MCF 10A (cell line): Measurements from ENCODE around the gene ETNPPL. TPM values are rescaled to one million over a fixed set of nuclear protein-coding genes. Genes with fewer than 3 reads are reported as not detected.

ENCODE experiments used
- BruUV-seq: library from RNA; stranded (reverse); fragments of 400-500 nt; replicated peaks from 2 replicates; lab custom pipeline; 2021; lab: Mats Ljungman, UMichigan
- CTCF ChIA-PET: fragments of 300-600 bp; sonication (Branson Sonifier 250); formaldehyde crosslinking; extraction: SDS; loops from one replicate; lab custom pipeline; 2021; ENCODE audit warnings: antibody characterized with exemption, inconsistent platforms; lab: Yijun Ruan, JAX
- POLR2A ChIA-PET: fragments of 300-600, 350-650 bp; sonication (Branson Sonifier 250); formaldehyde crosslinking; extraction: SDS; loops from one replicate; lab custom pipeline; 2020; ENCODE audit warnings: antibody characterized with exemption, inconsistent platforms; lab: Yijun Ruan, JAX
- DNase-seq: peaks from one replicate; pipeline ENCODE4 v3.0.0-alpha.2; 2018; ENCODE audit not compliant: unreplicated experiment
- H3K27ac Mint-ChIP-seq: one replicate; pipeline ENCODE4 v1.8.0; 2022; ENCODE audit warnings: mild to moderate bottlenecking, low read depth, mixed read lengths; ENCODE audit not compliant: unreplicated experiment
- H3K27me3 Mint-ChIP-seq: one replicate; pipeline ENCODE4 v1.8.0; 2022; ENCODE audit warnings: mixed read lengths; ENCODE audit not compliant: insufficient read depth, unreplicated experiment
- H3K36me3 Mint-ChIP-seq: one replicate; pipeline ENCODE4 v1.8.0; 2022; ENCODE audit warnings: mild to moderate bottlenecking, moderate library complexity, mixed read lengths; ENCODE audit not compliant: insufficient read depth, unreplicated experiment
- H3K4me1 Mint-ChIP-seq: one replicate; pipeline ENCODE4 v1.8.0; 2022; ENCODE audit warnings: mixed read lengths; ENCODE audit not compliant: insufficient read depth, unreplicated experiment
- H3K4me3 Mint-ChIP-seq: one replicate; pipeline ENCODE4 v1.8.0; 2022; ENCODE audit warnings: mild to moderate bottlenecking, moderate library complexity, mixed read lengths; ENCODE audit not compliant: unreplicated experiment
- H3K9me3 Mint-ChIP-seq: one replicate; pipeline ENCODE4 v1.8.0; 2022; ENCODE audit warnings: mixed read lengths; ENCODE audit not compliant: unreplicated experiment
- intact Hi-C: fragments of 100-400 bp; cut with micrococcal nuclease; formaldehyde crosslinking; loops from 2 replicates; pipeline ENCODE4 v1.14.1; 2022
- total RNA-seq: library from RNA; stranded (reverse); gene quantifications from 2 replicates; pipeline ENCODE4 v1.2.3, GENCODE V29; 2022
- TF ChIP-seq, protein P1 (sequence below): fragments of 200-600 bp; IDR thresholded peaks from one replicate; pipeline ENCODE4 v1.8.0; 2022; ENCODE audit warnings: antibody characterized with exemption, mild to moderate bottlenecking; ENCODE audit not compliant: unreplicated experiment

The ETNPPL gene
- total RNA-seq, 1 experiment from 2014 or later = not detected

DNA sequence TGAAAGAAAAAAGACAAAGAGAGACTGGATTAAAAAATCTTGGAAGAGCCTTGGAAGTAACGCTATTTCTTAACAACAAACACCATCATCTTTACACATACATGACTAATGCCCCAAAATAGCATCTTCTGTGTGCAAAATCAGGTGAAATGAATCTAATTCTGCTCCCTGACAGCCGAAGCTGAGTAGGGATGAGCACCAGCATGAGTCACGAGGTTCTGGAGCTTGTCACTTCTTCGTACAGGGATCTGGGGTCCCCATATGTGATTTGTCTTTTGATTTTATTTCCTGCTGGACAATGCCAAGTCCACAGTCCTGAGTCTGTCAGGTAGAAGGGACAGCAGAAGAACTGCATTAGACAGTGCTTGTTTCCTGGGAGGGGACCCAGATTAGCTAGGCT, 56.6 kb downstream of the ETNPPL start:
- H3K36me3 Mint-ChIP-seq = no peaks in the 10 kb centered on the region
- no TSS peak for BruUV-seq
- H3K4me3 Mint-ChIP-seq = no peak overlapping the region
- DNase-seq = no peak
- no peaks in the 10 kb centered on the region for H3K4me1 Mint-ChIP-seq
- ChIA-PET CTCF (interaction anchor here (0.6 to 1.2 kb wide), 3 partner anchors 12 to 837 kb away, joined by 3 read pairs; no protein-coding TSS in a partner anchor), POLR2A (no interaction called here)
- intact Hi-C loops = no loop called here
- H3K27ac Mint-ChIP-seq = no peak overlapping the region
- TF ChIP-seq, protein P1, sequence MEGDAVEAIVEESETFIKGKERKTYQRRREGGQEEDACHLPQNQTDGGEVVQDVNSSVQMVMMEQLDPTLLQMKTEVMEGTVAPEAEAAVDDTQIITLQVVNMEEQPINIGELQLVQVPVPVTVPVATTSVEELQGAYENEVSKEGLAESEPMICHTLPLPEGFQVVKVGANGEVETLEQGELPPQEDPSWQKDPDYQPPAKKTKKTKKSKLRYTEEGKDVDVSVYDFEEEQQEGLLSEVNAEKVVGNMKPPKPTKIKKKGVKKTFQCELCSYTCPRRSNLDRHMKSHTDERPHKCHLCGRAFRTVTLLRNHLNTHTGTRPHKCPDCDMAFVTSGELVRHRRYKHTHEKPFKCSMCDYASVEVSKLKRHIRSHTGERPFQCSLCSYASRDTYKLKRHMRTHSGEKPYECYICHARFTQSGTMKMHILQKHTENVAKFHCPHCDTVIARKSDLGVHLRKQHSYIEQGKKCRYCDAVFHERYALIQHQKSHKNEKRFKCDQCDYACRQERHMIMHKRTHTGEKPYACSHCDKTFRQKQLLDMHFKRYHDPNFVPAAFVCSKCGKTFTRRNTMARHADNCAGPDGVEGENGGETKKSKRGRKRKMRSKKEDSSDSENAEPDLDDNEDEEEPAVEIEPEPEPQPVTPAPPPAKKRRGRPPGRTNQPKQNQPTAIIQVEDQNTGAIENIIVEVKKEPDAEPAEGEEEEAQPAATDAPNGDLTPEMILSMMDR = no peak
- H3K9me3 Mint-ChIP-seq = no peaks in the 10 kb centered on the region
- no peaks in the 10 kb centered on the region for H3K27me3 Mint-ChIP-seq

DNA sequence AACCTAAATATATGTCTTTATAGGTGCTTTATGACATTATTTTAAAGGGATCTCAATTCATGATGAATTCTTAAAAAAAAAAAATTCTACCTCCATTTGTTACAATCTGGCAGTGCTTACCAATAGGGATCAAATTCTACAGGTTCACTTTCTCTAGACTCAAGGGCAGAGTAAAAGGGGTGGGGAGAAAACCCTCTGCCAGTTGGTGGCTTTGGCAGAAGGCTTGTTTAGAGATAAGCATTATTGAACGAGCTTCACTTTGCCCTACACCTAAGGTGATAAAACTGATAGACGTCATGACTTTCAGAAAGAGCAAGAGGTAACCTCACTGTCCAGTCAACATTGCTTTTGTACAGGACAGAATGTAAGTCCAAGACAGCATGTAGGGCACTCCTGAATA, 58.9 kb downstream of the ETNPPL start:
- TF ChIP-seq, protein P1 = no peak
- H3K27ac Mint-ChIP-seq = no peak overlapping the region
- ChIA-PET CTCF (no interaction called here), POLR2A (no interaction called here)
- H3K27me3 Mint-ChIP-seq = no peaks in the 10 kb centered on the region
- no peaks in the 10 kb centered on the region for H3K36me3 Mint-ChIP-seq
- intact Hi-C loops = no loop called here
- no peak overlapping the region for H3K4me3 Mint-ChIP-seq
- no TSS peak for BruUV-seq
- DNase-seq = no peak
- no peaks in the 10 kb centered on the region for H3K9me3 Mint-ChIP-seq
- H3K4me1 Mint-ChIP-seq = no peaks in the 10 kb centered on the region

DNA sequence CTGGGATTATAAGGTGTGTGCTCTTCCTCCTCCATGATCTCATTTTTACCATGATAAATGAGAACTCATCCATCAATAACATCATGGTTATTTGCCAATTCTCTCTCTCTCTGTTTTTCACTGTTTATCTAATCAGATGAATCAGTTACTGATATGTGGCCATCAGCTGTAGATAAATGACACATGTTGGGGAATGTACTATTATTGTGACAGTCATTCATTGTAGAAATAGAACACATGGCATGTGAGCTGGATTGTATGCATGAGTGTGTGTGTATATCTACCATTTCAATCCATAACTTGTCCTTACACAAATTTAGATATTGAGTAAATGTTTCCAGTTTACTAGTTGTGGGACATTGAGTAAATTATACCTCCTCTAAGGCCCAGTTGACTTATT, 59.5 kb downstream of the ETNPPL start:
- no TSS peak for BruUV-seq
- TF ChIP-seq, protein P1 = no peak
- no peak overlapping the region for H3K4me3 Mint-ChIP-seq
- H3K36me3 Mint-ChIP-seq = no peaks in the 10 kb centered on the region
- no peak for DNase-seq
- no peaks in the 10 kb centered on the region for H3K4me1 Mint-ChIP-seq
- intact Hi-C loops = no loop called here
- no peak overlapping the region for H3K27ac Mint-ChIP-seq
- ChIA-PET POLR2A (interaction anchor here (0.6 kb wide), 1 partner anchor 997 kb away, joined by 3 read pairs; no protein-coding TSS in a partner anchor), CTCF (no interaction called here)
- no peaks in the 10 kb centered on the region for H3K27me3 Mint-ChIP-seq
- H3K9me3 Mint-ChIP-seq = no peaks in the 10 kb centered on the region

DNA sequence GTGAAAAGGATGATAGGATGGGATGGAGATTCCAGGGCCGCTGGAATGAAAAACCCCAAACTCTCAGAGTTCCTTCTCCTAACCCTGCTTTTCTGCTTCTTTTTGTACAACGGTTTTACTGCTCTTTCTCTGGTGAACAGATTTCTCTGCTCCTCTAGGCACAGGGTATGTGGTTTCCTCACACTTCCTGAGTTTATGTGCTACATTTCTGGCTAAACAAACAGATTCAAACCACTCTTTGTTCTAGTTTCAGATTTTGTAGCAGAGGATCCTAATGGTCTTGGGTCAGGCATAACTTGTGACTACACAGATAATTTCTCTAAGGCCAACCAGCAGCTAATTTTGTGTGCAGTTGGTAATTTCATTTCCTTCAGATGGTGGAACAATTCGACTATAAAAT, 59.9 kb downstream of the ETNPPL start:
- TF ChIP-seq, protein P1 = no peak
- DNase-seq = no peak
- no TSS peak for BruUV-seq
- Mint-ChIP-seq H3K4me1 (no peaks in the 10 kb centered on the region), H3K36me3 (no peaks in the 10 kb centered on the region), H3K9me3 (no peaks in the 10 kb centered on the region), H3K27me3 (no peaks in the 10 kb centered on the region), H3K27ac (no peak overlapping the region), H3K4me3 (no peak overlapping the region)
- ChIA-PET POLR2A (interaction anchor here (0.6 kb wide), 1 partner anchor 998 kb away, joined by 3 read pairs; no protein-coding TSS in a partner anchor), CTCF (no interaction called here)
- intact Hi-C loops = no loop called here
